GM12878 (cell line): ENCODE data around the gene MRPL21. TPM values are rescaled to one million over a fixed set of nuclear protein-coding genes. Genes with fewer than 3 reads are reported as not detected.

Experiments used
- ATAC-seq: fragments of 200-7000 bp; cut with Tn5 transposase; 3 replicates; pipeline ENCODE4 v1.9.1; 2020; ENCODE audit warnings: mild to moderate bottlenecking, moderate library complexity
- BruUV-seq: library from RNA; stranded (reverse); fragments of 400-500 nt; replicated peaks from 2 replicates; lab custom pipeline; 2021; lab: Mats Ljungman, UMichigan
- CTCF ChIA-PET: fragments of 300-600 bp; sonication (Branson Sonifier 250); formaldehyde crosslinking; extraction: SDS; loops from one replicate; lab custom pipeline; 2021; ENCODE audit warnings: inconsistent platforms; lab: Yijun Ruan, JAX
- POLR2A ChIA-PET: fragments of 350-600 bp; formaldehyde crosslinking; extraction: SDS; loops from one replicate; lab custom pipeline; 2021; ENCODE audit warnings: inconsistent platforms; lab: Charles Lee
- RAD21 ChIA-PET: fragments of 300-600 bp; sonication (Branson Sonifier 250); formaldehyde crosslinking; loops from one replicate; lab custom pipeline; 2023; ENCODE audit warnings: antibody characterized with exemption; ENCODE audit not compliant: unreplicated experiment; lab: Charles Lee
- SMC1A ChIA-PET: fragments of 300-600 bp; sonication (Branson Sonifier 250); formaldehyde crosslinking; loops from one replicate; lab custom pipeline; 2023; ENCODE audit not compliant: unreplicated experiment, uncharacterized antibody; lab: Charles Lee
- DNase-seq: peaks from one replicate; pipeline ENCODE4 v3.0.0-alpha.2; 2011; ENCODE audit warnings: low read depth, low spot score
- FAIRE-seq: peaks from 3 replicates; lab custom pipeline; 2011; peaks lifted over from hg19 to GRCh38; lab: Jason Lieb, UNC
- H2AFZ ChIP-seq: 2 replicates; pipeline ENCODE4 v1.6.0; 2011; ENCODE audit warnings: low read depth, low read length, control low read depth; ENCODE audit not compliant: control insufficient read depth
- H3K27ac ChIP-seq: 2 replicates; pipeline ENCODE4 v1.5.1; 2011; ENCODE audit warnings: control low read depth; ENCODE audit not compliant: control insufficient read depth, insufficient read depth
- H3K27me3 ChIP-seq, 2 experiments: replicated peaks in 1 of 2; 2 replicates each; pipeline versions ENCODE4 v1.6.0 to v1.6.1; 2011; ENCODE audit warnings: low read length in 1 of 2; ENCODE audit not compliant: control insufficient read depth in 2 of 2, insufficient read depth in 2 of 2
- H3K36me3 ChIP-seq, 2 experiments: 2 replicates each; pipeline ENCODE4 v1.5.1; 2011; ENCODE audit warnings: low read length in 1 of 2; ENCODE audit not compliant: control insufficient read depth in 2 of 2, insufficient read depth in 2 of 2
- H3K4me1 ChIP-seq: 2 replicates; pipeline ENCODE4 v1.6.1; 2011; ENCODE audit warnings: mild to moderate bottlenecking, low read length, moderate library complexity, mixed read lengths; ENCODE audit not compliant: control insufficient read depth, insufficient read depth
- H3K4me2 ChIP-seq: 2 replicates; pipeline ENCODE4 v1.6.0; 2011; ENCODE audit warnings: control low read depth; ENCODE audit not compliant: control insufficient read depth, insufficient read depth
- H3K4me3 ChIP-seq: fragments of 200-600 bp; sonication (generic); 2 replicates; pipeline ENCODE4 v1.5.1; 2016
- H3K79me2 ChIP-seq: 2 replicates; pipeline ENCODE4 v1.6.0; 2011; ENCODE audit warnings: low read length; ENCODE audit not compliant: control insufficient read depth, insufficient read depth
- H3K9ac ChIP-seq: 2 replicates; pipeline ENCODE4 v1.8.0; 2011; ENCODE audit warnings: low read length, control low read depth, mixed read lengths; ENCODE audit not compliant: control insufficient read depth, insufficient read depth
- H3K9me3 ChIP-seq: replicated peaks from 3 replicates; pipeline ENCODE4 v1.5.1; 2011; ENCODE audit warnings: mild to moderate bottlenecking, low read length; ENCODE audit not compliant: control insufficient read depth, insufficient read depth
- H4K20me1 ChIP-seq: 2 replicates; pipeline ENCODE4 v1.6.0; 2011; ENCODE audit not compliant: control insufficient read depth, insufficient read depth
- BCLAF1 ChIP-seq: fragments of 450-650 bp; IDR thresholded peaks from 2 replicates; pipeline ENCODE4 v1.6.1; 2017; ENCODE audit warnings: antibody characterized with exemption, mild to moderate bottlenecking, moderate library complexity
- MTA2 ChIP-seq: fragments of 450-650 bp; IDR thresholded peaks from 2 replicates; pipeline ENCODE4 v1.6.1; 2016; ENCODE audit warnings: low read depth, mild to moderate bottlenecking, moderate library complexity
- PML ChIP-seq: IDR thresholded peaks from 2 replicates; pipeline ENCODE4 v1.6.1; 2012; ENCODE audit warnings: low read length, inconsistent platforms
- STAT3 ChIP-seq: IDR thresholded peaks from 2 replicates; pipeline ENCODE4 v1.6.1; 2011; ENCODE audit warnings: low read depth, low read length, improper control_type of control experiment
- TAF1 ChIP-seq: IDR thresholded peaks from 2 replicates; pipeline ENCODE4 v1.6.1; 2011; ENCODE audit warnings: mild to moderate bottlenecking, low read depth, low read length, borderline replicate concordance
- TARDBP ChIP-seq: IDR thresholded peaks from 2 replicates; pipeline ENCODE4 v1.6.1; 2016; ENCODE audit warnings: borderline replicate concordance
- WGBS: methylation state at CpG from one replicate; pipeline ENCODE4 v1.1.6; 2016; ENCODE audit warnings: low lambda C conversion rate; ENCODE audit not compliant: insufficient replicate concordance, insufficient coverage; ENCODE audit errors: missing lambda C conversion rate; 5-methylcytosine and 5-hydroxymethylcytosine counted together
- in situ Hi-C: fragments of 300-500 bp; cut with MboI; formaldehyde crosslinking; loops from 9 replicates; pipeline ENCODE4 v1.14.3; 2018; ENCODE audit warnings: mixed read lengths
- intact Hi-C: fragments of 100-400 bp; cut with micrococcal nuclease; formaldehyde crosslinking; loops from one replicate; pipeline ENCODE4 v1.14.2; 2022; ENCODE audit not compliant: unreplicated experiment
- polyA plus RNA-seq, 11 experiments: library from polyadenylated mRNA; depleted of rRNA in 4 of 11; unstranded in 6 of 11; stranded (reverse) in 5 of 11; fragments of >200 nt; fragmentation: Nextera tagmentation in 4 of 11; fragmentation: Illumina TruSeq in 1 of 11; extraction: Ambion mirVana in 4 of 11; extraction: Trizol in 1 of 11; gene quantifications; 1 replicate in 1 of 11; 2 replicates in 10 of 11; pipeline versions ENCODE4 v1.2.1 to v1.2.3, GENCODE V29; 2011 to 2016; ENCODE audit warnings: inconsistent platforms in 2 of 11, missing spikeins in 2 of 11, low read depth in 1 of 11
- total RNA-seq, 4 experiments: library from RNA; depleted of rRNA in 3 of 4; stranded (reverse); fragments of >200 nt in 3 of 4; fragmentation: Illumina TruSeq in 1 of 4; extraction: Trizol in 1 of 4; gene quantifications; 2 replicates each; pipeline versions ENCODE4 v1.2.1 to v1.2.3, GENCODE V29; 2013 to 2021

The MRPL21 gene
- total and polyA plus RNA-seq, 10 of the 15 experiments (the other 5 are each of a cell fraction or from before 2014, with no cell fraction given), result 86.6 to 283 (median 130) TPM

GRCh38 chr11:68935516-68936357 is 32.1 kb upstream of the MRPL21 start:
- Histone ChIP-seq H3K4me1 (no peaks in the 10 kb centered on the region), H3K36me3 (peaks cover 2 to 30% of the 10 kb centered on the region in 2 experiments; a peak in 3 of 4 replicates), H4K20me1 (no peaks in the 10 kb centered on the region), H3K4me2 (no peak overlapping the region), H2AFZ (no peak overlapping the region), H3K9me3 (no peaks in the 10 kb centered on the region), H3K27ac (no peak overlapping the region), H3K27me3 (no peaks in the 10 kb centered on the region), H3K4me3 (no peak overlapping the region), H3K79me2 (no peaks in the 10 kb centered on the region), H3K9ac (no peak overlapping the region)
- no peak for FAIRE-seq
- POLR2A ChIA-PET, result no interaction called here
- CTCF ChIA-PET, result no interaction called here
- BruUV-seq, result no TSS peak
- SMC1A ChIA-PET, result no interaction called here
- RAD21 ChIA-PET, result no interaction called here
- no peak for DNase-seq
- in situ Hi-C loops (no loop called here), intact Hi-C loops (no loop called here)
- TF ChIP-seq MTA2 (no peak), STAT3 (no peak), TARDBP (no peak), PML (no peak), BCLAF1 (no peak), TAF1 (no peak)
- ATAC-seq, result no peak
- 93% methylated on average over 29 of the region's 29 CpGs for WGBS
